Measurements from ENCODE around the gene CABCOCO1. TPM values are rescaled to one million over a fixed set of nuclear protein-coding genes. Genes with fewer than 3 reads are reported as not detected.
A peak's percentile ranks its signal among the peaks of the same experiment; 100 is the strongest.

Gene CABCOCO1
- polyA plus RNA-seq, 1 of the 3 experiments (the other 2 are of a cell fraction), result 0.71 TPM

GRCh38 chr10:61744469-61744868, 81.7 kb downstream of the CABCOCO1 start:
- Histone ChIP-seq H3K4me3 (ENCODE audit: low read depth in 2 of 2, low read length in 1 of 2) (no peak overlapping the region), H3K4me2 (no peak overlapping the region), H3K36me3 (replicated peaks in 1 of 2; ENCODE audit: control insufficient read depth in 1 of 2, insufficient read depth in 2 of 2, low read length in 1 of 2) (no peaks in the 10 kb centered on the region), H3K79me2 (ENCODE audit: insufficient read depth) (no peaks in the 10 kb centered on the region), H3K9ac (no peak overlapping the region), H3F3A (replicated peaks; ENCODE audit: insufficient read depth) (no peaks in the 10 kb centered on the region), H3K9me2 (no peaks in the 10 kb centered on the region), H3K9me3 (no peaks in the 10 kb centered on the region), H3K27me3 (ENCODE audit: insufficient read depth) (no peaks in the 10 kb centered on the region), H3K4me1 (ENCODE audit: control insufficient read depth in 1 of 2, insufficient read depth in 2 of 2, low read depth in 1 of 2, low read length in 1 of 2) (peaks cover 0 to 7% of the 10 kb centered on the region in 2 experiments; a peak in 3 of 4 replicates), H2AFZ (ENCODE audit: low read depth) (no peak overlapping the region), H4K20me1 (ENCODE audit: insufficient read depth) (no peaks in the 10 kb centered on the region), H3K27ac (ENCODE audit: low read depth in 2 of 2, low read length in 1 of 2) (no peak overlapping the region)
- TF ChIP-seq CTCF (IDR thresholded peaks at IDR 0.05), result peak; percentile 31; the same call in 1 of the 2 replicates
- TF ChIP-seq POLR2AphosphoS5 (IDR thresholded peaks at IDR 0.05; ENCODE audit: low read depth, low read length), result no peak
- WGBS (ENCODE audit: low lambda C conversion rate), result 89% methylated on average over 1 of the region's 1 CpG
- POLR2A ChIA-PET, result no interaction called here
- CTCF ChIA-PET, result interaction anchor here (7.5 kb wide), 1 partner anchor 11 kb away, joined by 44 read pairs; no protein-coding TSS in a partner anchor
- DNase-seq, result no peak

GRCh38 chr10:61746377-61746776, 83.6 kb downstream of the CABCOCO1 start:
- CTCF ChIA-PET, result interaction anchor here (1.0 to 7.5 kb wide), 4 partner anchors 11 to 89 kb away, joined by 3 to 44 read pairs (median 3); no protein-coding TSS in a partner anchor

More at GRCh38 chr10:61746377-61746776, 83.6 kb downstream of the CABCOCO1 start:
- POLR2A ChIA-PET, result no interaction called here
- DNase-seq, result no peak
- 68% methylated on average over 2 of the region's 2 CpGs for WGBS (ENCODE audit: low lambda C conversion rate)
- H2AFZ ChIP-seq (ENCODE audit: low read depth), result no peak overlapping the region
- no peaks in the 10 kb centered on the region for H3F3A ChIP-seq (replicated peaks; ENCODE audit: insufficient read depth)
- TF ChIP-seq IRF3 (IDR thresholded peaks at IDR 0.05; ENCODE audit: low read depth, low read length) (no peak), JUND (IDR thresholded peaks at IDR 0.05) (no peak), FOSL2 (IDR thresholded peaks at IDR 0.05; ENCODE audit: borderline replicate concordance, low read depth) (no peak), RAD21 (IDR thresholded peaks at IDR 0.05; ENCODE audit: low read length) (no peak), GABPA (IDR thresholded peaks at IDR 0.05; ENCODE audit: low read depth) (no peak), SMC3 (IDR thresholded peaks at IDR 0.05; ENCODE audit: low read depth, low read length) (no peak), RXRA (IDR thresholded peaks at IDR 0.05; ENCODE audit: borderline replicate concordance, low read depth) (no peak), PBX3 (IDR thresholded peaks at IDR 0.05) (no peak)
- no peaks in the 10 kb centered on the region for H3K36me3 ChIP-seq (replicated peaks in 1 of 2; ENCODE audit: control insufficient read depth in 1 of 2, insufficient read depth in 2 of 2, low read length in 1 of 2)
- H3K27ac ChIP-seq (ENCODE audit: low read depth in 2 of 2, low read length in 1 of 2), result peak overlapping the region in 1 of 2 experiments; percentile 58; a peak in 1 of 4 replicates
- no peaks in the 10 kb centered on the region for H4K20me1 ChIP-seq (ENCODE audit: insufficient read depth)
- no peaks in the 10 kb centered on the region for H3K79me2 ChIP-seq (ENCODE audit: insufficient read depth)
- H3K9me2 ChIP-seq, result no peaks in the 10 kb centered on the region
- H3K9ac ChIP-seq, result no peak overlapping the region
- H3K4me3 ChIP-seq (ENCODE audit: low read depth in 2 of 2, low read length in 1 of 2), result no peak overlapping the region
- H3K4me2 ChIP-seq, result no peak overlapping the region
- H3K9me3 ChIP-seq, result no peaks in the 10 kb centered on the region
- H3K27me3 ChIP-seq (ENCODE audit: insufficient read depth), result no peaks in the 10 kb centered on the region
- H3K4me1 ChIP-seq (ENCODE audit: control insufficient read depth in 1 of 2, insufficient read depth in 2 of 2, low read depth in 1 of 2, low read length in 1 of 2), result peaks cover 3 to 11% of the 10 kb centered on the region in 2 experiments; a peak in 3 of 4 replicates
